Activated CD8-positive, alpha-beta memory T cell treated with anti-CD3 and anti-CD28 coated beads, Interleukin-2, amount 50 U/mL, for 4 hours (primary cell): Measurements from ENCODE around the gene HS3ST2.

ENCODE experiments used
- DNase-seq: peaks from one replicate; pipeline ENCODE4 v3.0.0-alpha.2; 2020

Gene HS3ST2

GRCh38 chr16:22813948-22814710 lies at the start of gene HS3ST2:
Gene HS3ST2, plus strand, starts transcription at chr16:22814162. Its CDS starts 449 bp downstream, at chr16:22814611.
- no peak for DNase-seq

DNA sequence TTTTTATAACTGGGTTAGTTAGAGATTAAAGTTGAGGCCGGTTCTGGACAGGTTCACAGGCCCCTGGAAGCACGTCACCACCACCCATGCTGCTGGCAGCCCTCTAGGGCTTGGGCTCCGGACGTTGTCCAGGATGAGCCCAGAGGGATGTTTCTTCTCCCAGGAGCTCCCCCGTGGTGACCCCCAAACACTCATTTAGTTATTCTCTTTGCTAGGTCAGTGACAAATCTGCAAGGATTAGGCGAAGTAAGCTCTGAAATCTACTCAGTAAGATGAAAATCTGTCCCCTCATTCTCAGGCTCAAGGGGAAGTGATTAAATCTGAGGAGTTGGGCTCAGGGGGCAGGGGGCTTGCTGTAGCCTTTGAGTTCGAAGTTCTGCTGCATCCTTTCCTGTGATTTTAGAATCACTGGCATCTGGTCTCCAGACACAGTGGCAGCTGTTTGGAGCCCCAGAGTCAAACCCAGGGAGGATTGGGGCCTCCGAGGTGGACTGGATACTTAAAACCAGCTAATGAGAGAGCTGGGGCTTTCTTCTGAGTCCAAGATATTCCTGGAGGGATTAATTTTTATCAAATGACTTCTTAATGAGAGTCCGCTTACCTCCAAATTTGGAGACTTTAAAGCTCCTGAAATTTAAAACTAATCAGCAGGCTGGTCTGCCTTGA lies 49.2 kb upstream of the HS3ST2 start:
- DNase-seq: no peak

DNA sequence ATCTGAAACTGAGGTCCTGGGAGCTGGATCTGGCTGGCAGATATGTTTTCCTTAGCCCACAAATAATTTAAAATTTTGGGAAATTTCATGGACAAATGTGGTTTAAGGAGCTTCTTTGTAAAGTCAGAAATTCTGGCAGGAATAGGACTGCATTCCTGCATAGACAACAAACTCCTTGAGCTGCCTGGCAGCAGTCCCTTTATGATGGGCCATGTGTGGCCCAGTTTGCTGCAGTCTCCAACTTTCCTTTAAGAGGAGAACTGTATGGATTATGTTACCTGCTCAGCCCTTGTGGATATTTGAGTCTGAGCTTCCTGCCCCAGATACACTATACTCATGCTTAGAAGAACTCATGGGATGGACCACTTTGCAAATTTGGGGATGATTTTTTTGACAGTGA lies 48.5 kb upstream of the HS3ST2 start:
- no peak for DNase-seq

- no peak for DNase-seq
Measured at GRCh38 chr16:22770866-22771265, 43.1 kb upstream of the HS3ST2 start.

GRCh38 chr16:22771551-22771950 lies 42.4 kb upstream of the HS3ST2 start:
- DNase-seq: no peak

DNA sequence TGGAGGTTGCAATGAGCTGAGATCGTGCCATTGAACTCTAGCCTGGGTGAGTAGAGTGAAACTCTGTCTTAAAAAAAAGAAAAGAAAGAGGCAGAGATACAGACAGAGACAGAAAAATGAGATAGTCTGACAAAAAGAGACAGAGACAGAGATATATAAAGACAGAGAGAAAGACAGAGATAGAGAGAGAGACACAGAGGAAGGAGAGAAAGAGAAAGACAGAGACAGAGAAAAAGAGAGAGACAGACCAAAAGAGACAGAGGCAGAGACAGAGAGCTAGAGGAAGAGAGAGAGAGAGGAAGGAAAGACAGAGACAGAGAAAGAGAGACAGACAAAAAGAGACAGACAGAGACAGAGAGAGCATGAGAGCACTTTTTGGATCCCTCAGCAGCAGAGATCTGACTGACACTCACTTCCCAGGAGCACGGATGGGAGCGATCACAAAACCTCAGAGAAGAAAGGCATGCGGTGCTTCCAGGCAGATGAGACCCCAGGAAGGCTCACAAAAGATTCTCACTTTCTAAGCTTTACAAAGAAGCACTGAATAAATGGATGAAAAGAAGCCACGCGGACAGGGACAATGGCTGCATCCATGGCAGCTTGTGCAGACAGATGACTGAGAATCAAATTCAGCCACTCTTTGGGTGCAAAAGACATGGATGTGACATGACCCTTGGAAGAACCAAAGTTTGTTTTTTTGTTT lies 38.6 kb upstream of the HS3ST2 start:
- no peak for DNase-seq

- no peak for DNase-seq
Measured at GRCh38 chr16:22781480-22781879, 32.5 kb upstream of the HS3ST2 start.

DNA sequence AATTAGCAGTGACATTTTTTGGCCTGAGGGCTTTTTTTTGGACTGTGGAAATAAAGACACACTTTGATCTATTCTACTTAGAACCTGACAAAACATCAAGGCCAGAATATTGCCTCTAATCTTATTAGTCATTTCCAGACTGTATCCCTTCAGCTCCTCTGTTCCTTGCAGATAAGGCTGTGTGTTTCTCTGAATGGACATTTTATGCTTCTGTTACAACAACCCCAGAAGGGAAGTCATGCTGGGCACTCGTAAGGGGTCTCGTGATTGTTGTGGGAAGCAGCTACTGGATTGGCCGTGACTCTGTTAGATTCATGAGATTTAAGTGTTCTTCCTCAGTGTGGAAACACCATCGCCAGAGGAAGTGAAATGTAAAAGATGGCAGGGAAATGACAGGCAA lies 31.6 kb upstream of the HS3ST2 start:
- DNase-seq: no peak

GRCh38 chr16:22784690-22785214 lies 29.2 kb upstream of the HS3ST2 start:
- no peak for DNase-seq

- no peak for DNase-seq
Measured at GRCh38 chr16:22785552-22785951, 28.4 kb upstream of the HS3ST2 start.

- DNase-seq: no peak
Measured at GRCh38 chr16:22786284-22786683, 27.7 kb upstream of the HS3ST2 start.

DNA sequence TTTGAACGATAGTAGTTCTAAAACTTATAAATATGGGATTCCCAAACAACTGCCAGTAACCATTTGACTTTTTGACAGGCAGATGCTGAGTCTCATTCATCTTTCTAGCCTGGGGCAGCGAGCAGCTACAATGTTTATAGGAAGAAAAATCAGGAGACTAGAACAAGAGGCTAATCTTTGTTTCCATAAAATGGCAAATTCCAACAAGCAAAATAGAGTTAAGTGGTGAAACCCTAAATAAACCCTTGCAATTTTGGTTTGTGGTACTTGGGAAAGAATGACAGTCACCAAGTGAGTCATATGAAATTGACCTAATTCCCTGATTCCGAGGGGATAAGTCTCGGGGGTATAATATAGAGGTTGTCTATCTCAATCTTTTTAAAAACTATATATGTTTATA lies 27.3 kb upstream of the HS3ST2 start:
- no peak for DNase-seq

DNA sequence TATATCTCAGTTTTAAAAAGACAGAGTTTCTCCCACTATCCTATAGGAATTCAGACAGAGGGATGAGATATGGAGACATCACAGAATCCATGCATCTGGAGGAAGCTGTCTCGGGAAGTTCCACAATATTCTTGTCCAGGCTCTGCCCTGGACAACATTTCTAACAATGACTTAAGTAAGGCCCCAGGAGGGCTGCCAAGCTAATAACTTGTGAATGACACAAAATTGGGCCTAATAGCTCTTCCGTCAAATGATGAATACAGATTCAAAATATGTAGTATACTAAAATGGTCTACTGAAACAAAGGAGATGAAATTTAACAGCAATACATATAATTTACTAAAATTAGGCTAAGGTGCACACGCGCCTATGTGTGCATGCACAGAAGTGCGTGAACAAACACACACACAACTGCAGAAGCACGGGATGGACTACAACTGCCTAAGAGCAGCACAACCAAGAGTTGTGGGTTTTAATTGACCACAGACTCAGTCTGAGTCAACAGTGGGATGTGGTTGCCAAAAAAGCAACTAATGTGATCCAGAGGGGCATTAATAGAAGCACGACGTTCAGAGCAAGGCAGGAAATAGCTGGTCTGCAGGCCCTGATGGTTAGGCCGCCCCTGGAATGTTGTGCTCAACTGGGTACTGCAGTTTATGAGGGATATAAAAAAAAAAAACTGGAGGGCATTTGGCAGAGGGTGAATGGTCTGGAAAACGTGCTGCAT lies 26.3 kb upstream of the HS3ST2 start:
- no peak for DNase-seq

- DNase-seq: no peak
Measured at GRCh38 chr16:22788193-22788530, 25.8 kb upstream of the HS3ST2 start.

DNA sequence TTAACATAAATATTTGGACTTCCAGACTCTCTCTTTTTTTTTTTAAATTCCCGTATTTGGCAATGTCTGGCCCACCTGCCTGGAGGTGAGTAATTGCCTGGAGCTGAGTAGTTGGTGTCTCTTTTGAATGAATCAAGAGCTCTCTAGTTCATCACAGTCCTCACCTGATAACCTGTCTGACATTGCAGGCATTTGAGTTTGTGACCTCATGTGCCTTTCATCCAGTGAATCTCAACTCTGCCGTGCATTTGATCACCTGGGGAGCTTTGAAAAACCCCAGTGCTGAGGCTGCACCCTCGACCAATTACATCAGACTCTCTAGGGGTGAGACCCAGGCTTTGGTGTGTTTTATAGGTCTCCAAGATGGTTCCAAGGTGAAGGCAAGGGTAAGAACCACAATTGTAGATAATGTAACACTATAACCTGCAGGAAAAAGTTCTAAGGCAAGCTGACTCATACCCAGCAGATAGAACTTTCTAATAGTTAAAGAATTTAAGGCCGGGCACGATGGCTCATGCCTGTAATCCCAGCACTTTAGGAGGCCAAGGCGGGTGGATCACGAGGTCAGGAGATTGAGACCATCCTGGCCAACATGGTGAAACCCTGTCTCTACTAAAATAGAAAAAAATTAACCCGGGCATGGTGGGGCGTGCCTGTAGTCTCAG lies 24.5 kb upstream of the HS3ST2 start:
- no peak for DNase-seq

- DNase-seq: no peak
Measured at GRCh38 chr16:22797551-22797950, 16.4 kb upstream of the HS3ST2 start.

GRCh38 chr16:22799113-22799512 lies 14.8 kb upstream of the HS3ST2 start:
- DNase-seq: no peak

- DNase-seq: no peak
Measured at GRCh38 chr16:22804893-22805292, 9.1 kb upstream of the HS3ST2 start.

DNA sequence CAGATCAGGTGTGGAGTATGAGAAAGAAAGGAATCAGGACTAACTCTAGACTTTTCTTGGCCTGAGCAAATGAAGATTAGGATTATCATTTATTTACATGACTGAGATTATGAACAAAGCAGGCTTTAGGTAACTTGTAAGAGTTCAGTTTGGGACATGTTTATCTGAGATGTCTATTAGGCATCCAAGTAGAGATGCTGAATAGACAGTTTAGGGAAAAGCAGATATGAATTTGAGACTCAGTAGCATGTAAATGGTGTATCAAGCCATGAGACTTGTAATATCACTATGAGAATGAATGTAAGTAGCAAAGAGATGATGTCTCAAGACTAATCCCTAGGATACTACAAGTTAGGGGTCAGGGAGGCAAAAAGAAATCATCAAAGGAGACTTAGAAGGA lies 8.6 kb upstream of the HS3ST2 start:
- no peak for DNase-seq

DNA sequence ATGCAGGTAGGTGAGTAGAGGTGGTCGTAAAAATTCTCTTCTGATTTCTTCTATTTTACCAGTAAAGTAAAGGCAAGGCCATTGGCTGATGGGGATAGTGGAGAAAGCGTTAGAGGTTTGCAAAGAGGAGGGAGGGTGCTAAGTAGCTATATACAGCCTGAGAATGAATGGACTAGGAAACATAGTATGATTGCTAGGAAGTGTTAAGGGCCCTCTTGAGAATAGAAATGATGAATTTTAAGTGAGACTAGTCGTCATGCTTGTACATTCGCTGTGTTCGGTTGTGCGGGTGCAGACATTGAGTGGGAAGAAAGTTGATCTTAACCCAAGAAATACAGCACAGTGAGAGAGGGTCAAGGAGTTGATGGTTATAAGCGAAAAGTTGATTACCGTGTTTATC lies 7.2 kb upstream of the HS3ST2 start:
- DNase-seq: no peak

DNA sequence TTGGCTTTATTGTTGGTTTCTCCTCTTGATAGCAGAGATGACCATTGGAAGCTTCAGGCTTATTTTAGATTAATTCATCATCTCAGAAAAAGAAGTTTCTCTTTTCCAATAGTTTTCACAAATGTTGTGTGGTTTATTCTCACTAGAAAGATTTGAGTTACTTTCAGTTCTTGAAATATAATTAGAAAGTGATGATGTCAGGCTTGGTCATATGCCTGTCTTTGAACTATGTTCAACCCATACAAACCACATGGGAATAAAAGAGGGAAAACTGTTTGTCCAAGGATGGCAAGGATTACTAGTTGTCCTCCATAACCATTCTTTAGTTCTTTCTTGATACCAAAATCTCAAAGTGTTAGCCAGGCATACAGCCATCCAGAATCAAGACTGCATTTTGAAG lies 3.7 kb upstream of the HS3ST2 start:
- no peak for DNase-seq

GRCh38 chr16:22813223-22813947 lies 577 bp upstream of the HS3ST2 start:
- no peak for DNase-seq
